ENCODE measurements around the gene MCAT. TPM values are rescaled to one million over a fixed set of nuclear protein-coding genes. Genes with fewer than 3 reads are reported as not detected.

The MCAT gene
- total RNA-seq, 1 donor from 2014 or later: 16.6 TPM

DNA sequence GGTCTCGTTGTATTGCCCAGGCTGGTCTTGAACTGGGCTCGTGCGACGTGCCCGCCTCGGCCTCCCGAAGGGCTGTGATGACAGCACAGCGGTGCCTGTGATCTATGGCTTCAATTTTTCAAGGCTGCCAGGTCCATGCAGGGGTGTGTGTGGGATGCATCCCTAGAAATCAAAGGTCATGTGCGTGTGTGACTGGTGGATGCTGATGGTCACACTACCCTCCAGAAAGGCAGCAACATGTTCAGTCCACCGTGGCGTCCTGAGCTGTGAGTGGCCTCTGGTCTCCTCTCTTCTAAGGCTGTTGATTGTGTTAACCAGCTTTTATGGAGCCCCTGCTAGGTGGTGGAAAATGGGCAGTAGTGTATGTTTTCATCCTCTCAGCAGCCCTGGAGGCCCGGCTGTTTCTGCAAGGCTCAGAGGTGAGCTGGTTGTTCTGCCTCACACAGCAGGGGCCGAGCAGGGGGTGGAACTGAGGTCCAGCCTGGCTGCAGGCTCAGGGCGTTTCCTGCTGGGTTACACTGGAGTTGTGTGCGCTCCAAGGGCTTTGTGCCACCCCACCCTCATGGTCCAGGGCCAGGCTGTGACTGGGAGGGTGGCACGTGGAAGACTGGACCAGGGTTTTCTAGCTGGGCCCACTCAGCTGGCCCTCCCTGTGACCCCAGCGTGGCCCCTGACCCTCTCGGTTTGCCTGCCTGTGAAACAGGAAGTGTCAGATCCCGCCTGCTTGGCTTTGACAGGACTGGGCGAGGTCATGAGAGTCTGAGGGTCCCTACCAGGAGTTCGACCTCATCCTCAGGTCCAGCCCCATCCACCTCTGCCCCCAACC is 25.0 kb downstream of the MCAT start:
- no peaks in the 10 kb centered on the region for H3K36me3 Mint-ChIP-seq (ENCODE audit: unreplicated experiment)
- H3K4me1 Mint-ChIP-seq (ENCODE audit: unreplicated experiment): peaks cover 14% of the 10 kb centered on the region
- no peak for DNase-seq (ENCODE audit: extremely low spot score, unreplicated experiment)
- H3K9me3 Mint-ChIP-seq (ENCODE audit: unreplicated experiment): no peaks in the 10 kb centered on the region
- TF ChIP-seq, protein P1, sequence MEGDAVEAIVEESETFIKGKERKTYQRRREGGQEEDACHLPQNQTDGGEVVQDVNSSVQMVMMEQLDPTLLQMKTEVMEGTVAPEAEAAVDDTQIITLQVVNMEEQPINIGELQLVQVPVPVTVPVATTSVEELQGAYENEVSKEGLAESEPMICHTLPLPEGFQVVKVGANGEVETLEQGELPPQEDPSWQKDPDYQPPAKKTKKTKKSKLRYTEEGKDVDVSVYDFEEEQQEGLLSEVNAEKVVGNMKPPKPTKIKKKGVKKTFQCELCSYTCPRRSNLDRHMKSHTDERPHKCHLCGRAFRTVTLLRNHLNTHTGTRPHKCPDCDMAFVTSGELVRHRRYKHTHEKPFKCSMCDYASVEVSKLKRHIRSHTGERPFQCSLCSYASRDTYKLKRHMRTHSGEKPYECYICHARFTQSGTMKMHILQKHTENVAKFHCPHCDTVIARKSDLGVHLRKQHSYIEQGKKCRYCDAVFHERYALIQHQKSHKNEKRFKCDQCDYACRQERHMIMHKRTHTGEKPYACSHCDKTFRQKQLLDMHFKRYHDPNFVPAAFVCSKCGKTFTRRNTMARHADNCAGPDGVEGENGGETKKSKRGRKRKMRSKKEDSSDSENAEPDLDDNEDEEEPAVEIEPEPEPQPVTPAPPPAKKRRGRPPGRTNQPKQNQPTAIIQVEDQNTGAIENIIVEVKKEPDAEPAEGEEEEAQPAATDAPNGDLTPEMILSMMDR (IDR thresholded peaks at IDR 0.05): no peak
- peaks cover 16% of the 10 kb centered on the region for H3K27me3 Mint-ChIP-seq (ENCODE audit: unreplicated experiment)
- H3K27ac Mint-ChIP-seq (ENCODE audit: unreplicated experiment): no peak overlapping the region
- no peak overlapping the region for H3K4me3 Mint-ChIP-seq (ENCODE audit: unreplicated experiment)

DNA sequence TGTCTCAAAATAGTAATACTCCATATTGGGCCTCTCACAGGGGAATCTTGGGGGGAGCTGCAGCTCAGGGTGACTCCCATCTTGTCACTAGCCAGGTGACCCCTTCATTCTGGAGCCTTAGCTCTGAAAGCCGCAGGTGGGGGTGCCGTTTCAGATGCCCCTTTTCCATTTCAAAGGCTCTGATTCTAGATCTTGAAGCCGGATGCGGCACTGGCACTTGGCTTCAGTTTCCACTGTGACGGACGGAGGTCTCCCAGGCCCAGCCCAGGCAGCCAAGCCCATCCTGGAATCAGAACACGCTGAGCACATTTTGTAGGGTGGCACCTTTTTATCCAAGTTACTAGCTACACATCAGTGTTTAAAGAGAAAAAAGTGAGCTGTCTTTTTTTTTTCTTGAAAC is 26.3 kb downstream of the MCAT start:
- no peak overlapping the region for H3K27ac Mint-ChIP-seq (ENCODE audit: unreplicated experiment)
- no peak for DNase-seq (ENCODE audit: extremely low spot score, unreplicated experiment)
- H3K36me3 Mint-ChIP-seq (ENCODE audit: unreplicated experiment): no peaks in the 10 kb centered on the region
- H3K4me3 Mint-ChIP-seq (ENCODE audit: unreplicated experiment): no peak overlapping the region
- peaks cover 23% of the 10 kb centered on the region for H3K27me3 Mint-ChIP-seq (ENCODE audit: unreplicated experiment)
- TF ChIP-seq, protein P1 (IDR thresholded peaks at IDR 0.05): no peak
- no peaks in the 10 kb centered on the region for H3K9me3 Mint-ChIP-seq (ENCODE audit: unreplicated experiment)
- H3K4me1 Mint-ChIP-seq (ENCODE audit: unreplicated experiment): peaks cover 14% of the 10 kb centered on the region

DNA sequence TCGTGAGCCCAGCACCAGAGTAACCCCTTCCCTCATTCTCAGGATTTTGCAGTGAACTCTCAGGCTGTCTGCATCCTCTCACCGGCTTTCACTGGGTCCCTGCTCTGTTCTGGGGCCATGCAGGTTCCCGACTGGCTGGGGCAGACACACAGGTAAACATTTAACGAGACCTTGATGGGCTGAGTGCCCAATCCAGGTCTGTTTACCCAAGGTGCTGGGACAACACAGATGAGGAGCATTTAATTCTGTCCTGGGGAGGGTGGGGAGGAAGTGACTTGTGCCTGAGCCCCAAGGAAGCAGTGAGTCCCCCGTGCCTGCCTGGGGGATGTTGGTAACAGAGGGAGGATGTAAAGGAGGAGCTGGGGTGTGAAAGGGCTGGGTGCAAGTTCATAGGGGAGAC is 28.2 kb downstream of the MCAT start:
- no peak for DNase-seq (ENCODE audit: extremely low spot score, unreplicated experiment)
- Mint-ChIP-seq H3K4me1 (ENCODE audit: unreplicated experiment) (peaks cover 18% of the 10 kb centered on the region), H3K27me3 (ENCODE audit: unreplicated experiment) (peaks cover 32% of the 10 kb centered on the region), H3K36me3 (ENCODE audit: unreplicated experiment) (no peaks in the 10 kb centered on the region), H3K27ac (ENCODE audit: unreplicated experiment) (no peak overlapping the region), H3K4me3 (ENCODE audit: unreplicated experiment) (no peak overlapping the region), H3K9me3 (ENCODE audit: unreplicated experiment) (no peaks in the 10 kb centered on the region)
- TF ChIP-seq, protein P1 (IDR thresholded peaks at IDR 0.05): no peak

DNA sequence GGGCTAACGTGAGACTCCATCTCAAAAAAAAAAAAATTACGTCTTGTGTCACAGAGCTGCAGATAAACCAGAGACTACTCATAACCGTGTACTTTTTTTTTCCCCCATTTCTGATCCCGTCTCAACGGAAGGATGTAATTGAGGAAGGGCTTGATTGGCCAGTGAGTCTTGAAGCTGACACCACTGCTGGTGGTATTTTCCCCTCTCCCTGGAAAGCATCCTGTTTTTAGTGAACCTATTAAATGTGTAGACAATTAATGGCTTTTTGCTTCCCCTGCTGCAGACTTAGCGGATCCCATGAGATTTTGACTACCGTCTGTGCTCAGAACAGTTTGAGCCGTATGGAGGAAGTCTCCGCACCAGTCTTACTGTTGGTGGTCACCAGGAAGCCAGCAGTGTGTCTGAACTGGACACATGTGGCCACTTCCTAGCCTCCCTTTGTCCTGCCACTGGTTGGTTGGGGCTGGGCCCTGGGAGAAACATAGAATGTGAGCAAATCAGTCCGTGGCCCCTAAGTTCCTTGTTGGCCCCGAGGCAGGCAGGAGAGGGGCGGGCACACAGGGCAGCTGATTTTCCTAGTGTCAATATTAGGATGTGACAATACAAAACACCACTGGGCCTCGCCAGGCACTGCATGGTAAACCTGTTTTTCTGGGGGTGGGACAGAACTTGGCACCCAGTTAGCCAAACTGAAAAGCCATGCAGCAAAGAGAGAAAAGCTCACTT is 29.5 kb downstream of the MCAT start:
- Mint-ChIP-seq H3K36me3 (ENCODE audit: unreplicated experiment) (no peaks in the 10 kb centered on the region), H3K9me3 (ENCODE audit: unreplicated experiment) (no peaks in the 10 kb centered on the region), H3K4me3 (ENCODE audit: unreplicated experiment) (no peak overlapping the region), H3K27ac (ENCODE audit: unreplicated experiment) (no peak overlapping the region), H3K27me3 (ENCODE audit: unreplicated experiment) (peaks cover 35% of the 10 kb centered on the region), H3K4me1 (ENCODE audit: unreplicated experiment) (peaks cover 12% of the 10 kb centered on the region)
- TF ChIP-seq, protein P1 (IDR thresholded peaks at IDR 0.05): no peak
- DNase-seq (ENCODE audit: extremely low spot score, unreplicated experiment): no peak
